ENCODE results near the gene PJA2. TPM values are rescaled to one million over a fixed set of nuclear protein-coding genes. Genes with fewer than 3 reads are reported as not detected.

PJA2 gene
- total RNA-seq, 1 experiment from 2014 or later = 39.3 TPM

DNA sequence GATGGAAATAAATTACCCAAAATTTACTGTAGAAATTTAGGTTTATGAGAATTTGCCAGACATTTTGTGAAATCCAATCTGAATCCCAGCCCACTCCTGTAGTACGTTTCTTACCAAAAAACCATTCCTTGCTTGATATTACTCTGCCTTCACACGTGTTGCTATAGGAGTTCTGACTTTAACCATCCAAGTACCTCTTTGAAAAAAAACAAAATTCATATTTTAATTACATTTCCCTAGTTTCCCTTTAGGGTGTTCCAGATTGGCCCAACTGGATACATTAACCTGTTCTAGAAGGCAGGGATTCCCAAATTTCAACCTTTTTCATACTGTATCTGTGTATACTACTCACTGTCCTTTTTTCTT, 1.4 kb upstream of the PJA2 start:
- in situ Hi-C loops (cut with HindIII; ENCODE audit: low sequenced_read_pairs) = no loop called here
- DNase-seq (ENCODE audit: low spot score) = no peak

DNA sequence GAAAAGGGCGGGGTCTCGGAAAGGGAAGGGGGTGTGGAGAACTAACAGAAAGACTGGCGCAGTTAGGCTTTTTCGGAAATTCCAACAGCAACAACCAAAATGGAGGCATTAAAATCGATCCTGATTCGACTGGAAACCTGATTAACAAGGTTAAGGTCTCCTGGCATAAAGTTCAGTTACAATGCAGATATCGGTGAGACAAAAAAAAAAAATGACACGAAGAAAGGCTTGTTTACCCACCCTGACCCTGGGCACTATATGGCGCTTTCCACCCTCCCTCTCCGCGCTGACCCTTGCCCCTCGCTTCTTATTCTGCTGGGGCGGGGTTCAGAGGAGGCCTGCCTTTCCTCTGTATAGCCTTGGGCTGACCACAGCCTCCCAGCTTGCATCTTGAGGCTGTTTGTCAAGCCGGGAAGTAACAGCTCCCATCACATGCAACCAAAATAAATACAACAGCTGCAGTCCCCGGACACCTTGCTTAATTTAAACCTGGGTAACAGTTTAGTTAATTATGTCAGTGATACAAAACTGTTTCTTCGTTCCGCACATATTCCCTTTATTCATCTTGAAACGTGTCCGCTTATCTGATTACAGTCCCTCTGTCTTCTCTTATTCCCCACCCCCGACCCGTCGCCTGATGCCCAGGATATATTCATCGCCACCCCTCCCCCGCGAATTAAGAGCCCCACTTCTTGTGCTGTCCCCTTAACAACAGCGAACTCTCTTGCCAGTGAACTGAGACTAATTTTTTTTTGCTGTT, 795 bp upstream of the PJA2 start:
- in situ Hi-C loops (cut with HindIII; ENCODE audit: low sequenced_read_pairs) = no loop called here
- DNase-seq (ENCODE audit: low spot score) = peak; percentile 87

DNA sequence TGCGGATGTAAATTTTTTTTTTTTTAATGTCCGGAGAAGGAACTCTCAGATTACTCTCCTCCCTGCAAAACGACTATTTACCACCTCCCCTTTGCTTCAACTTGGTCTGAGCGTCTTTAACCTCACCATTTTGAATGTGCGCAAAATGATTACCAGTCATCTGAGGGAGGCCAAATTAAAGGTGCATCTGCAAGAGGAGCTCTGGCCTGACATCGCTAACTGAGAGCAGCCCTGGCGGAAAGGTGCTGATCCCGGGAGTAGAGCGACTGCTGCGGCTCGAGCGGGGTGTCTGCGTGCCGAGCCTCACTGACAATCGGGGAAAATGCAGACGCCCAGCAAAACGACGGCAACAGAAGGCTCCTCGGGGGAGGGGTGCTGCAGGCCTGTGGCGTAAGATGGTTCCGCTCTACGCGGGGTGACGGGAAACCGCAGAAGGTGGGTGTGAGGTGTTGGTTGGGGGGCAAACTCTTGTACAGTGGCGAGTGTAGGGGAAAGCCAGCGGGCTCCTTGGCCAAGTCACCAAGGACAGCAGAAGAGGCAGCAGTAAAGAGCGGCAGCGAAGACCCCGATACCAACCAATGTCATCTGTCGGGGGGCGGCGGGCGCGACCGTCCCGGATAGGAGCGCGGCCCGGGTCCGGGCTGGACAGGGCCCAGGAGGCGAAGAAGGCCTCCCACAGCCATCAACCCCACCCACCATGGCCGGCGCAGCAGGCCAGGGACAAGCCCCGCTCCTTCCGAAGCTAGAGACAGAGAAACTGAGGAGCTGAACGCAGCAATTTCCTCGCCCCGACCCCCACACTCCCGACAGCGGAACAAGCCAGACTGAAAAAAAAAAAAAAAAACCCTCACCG, 557 bp downstream of the PJA2 start:
- in situ Hi-C loops (cut with HindIII; ENCODE audit: low sequenced_read_pairs) = no loop called here
- DNase-seq (ENCODE audit: low spot score) = peak; percentile 79

DNA sequence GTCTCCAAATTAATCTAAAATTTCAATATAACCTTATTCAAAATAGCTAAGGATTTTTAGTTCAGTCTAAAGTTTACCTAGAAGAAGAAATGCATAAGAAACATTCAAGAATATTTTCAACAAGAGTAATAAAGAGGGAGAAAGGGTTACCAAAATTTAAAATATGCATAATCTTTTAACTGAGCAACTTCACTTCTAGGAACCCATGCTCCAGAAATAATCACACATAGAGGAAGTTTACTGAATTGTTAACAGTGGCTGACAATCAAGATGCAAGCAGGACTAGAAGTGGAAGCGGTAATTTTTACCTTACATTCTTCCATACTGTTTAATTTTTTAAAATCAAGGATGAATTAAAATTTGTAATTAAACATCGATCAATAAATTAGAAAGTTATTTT, 1.9 kb downstream of the PJA2 start:
- no peak for DNase-seq (ENCODE audit: low spot score)
- in situ Hi-C loops (cut with HindIII; ENCODE audit: low sequenced_read_pairs) = no loop called here

DNA sequence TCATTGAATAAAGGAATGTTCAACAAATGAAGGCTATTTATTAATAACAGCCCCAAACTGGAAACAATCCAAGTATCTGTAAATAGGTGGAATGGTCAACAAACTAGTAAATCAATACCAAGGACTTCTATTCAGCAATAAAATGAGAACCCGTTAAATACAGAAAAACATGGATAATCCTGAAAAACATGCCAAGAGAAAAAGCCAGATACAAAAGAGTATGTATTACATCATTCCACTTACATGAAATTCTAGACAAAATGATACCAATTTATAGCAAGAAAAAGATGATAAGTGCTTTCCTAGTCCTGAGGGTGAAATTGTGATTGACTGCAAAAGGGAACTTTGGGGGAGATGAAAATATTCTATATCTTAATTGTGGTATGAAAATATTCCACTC, 3.1 kb downstream of the PJA2 start:
- in situ Hi-C loops (cut with HindIII; ENCODE audit: low sequenced_read_pairs) = no loop called here
- DNase-seq (ENCODE audit: low spot score) = no peak

DNA sequence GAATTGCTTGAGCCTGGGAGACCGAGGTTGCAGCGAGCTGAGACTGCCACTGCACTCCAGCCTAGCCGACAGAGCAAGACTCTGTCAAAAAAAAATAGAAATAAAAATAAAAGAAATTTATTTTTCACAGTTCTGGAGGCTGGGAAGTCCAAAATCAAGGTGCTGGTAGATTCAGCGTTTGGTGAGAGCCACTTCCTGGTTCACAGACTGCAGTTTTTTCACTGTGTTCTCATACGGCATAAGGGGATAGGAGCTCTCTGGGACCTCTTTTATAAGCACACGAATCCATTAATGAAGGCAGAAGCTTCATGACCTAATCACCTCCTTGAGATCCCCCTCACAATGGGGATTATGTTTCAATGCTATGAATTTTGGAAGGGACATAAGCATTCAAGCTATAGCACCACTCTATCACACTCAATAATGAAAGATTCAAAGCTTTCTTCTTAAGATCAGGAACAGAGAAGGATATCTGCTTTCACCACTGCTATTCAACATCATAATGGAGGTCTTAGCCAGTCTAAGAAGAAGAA, 5.3 kb downstream of the PJA2 start:
- DNase-seq (ENCODE audit: low spot score) = no peak
- in situ Hi-C loops (cut with HindIII; ENCODE audit: low sequenced_read_pairs) = no loop called here

DNA sequence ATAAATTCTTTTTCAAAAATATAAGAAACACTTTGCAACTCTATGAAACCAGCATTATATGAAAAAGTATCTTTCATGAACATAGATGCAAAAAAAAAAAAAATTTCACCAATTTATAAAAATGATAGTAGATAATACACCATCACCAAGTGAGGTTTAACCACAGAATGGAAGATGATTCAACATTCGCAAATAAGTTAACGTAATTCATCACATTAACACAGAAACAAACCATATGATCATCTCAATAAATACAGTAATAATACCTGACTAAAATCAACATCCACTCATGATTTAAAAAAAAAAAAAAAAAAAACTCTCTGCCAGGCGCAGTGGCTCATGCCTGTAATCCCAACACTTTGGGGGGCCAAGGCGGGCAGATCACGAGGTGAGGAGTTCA, 6.3 kb downstream of the PJA2 start:
- in situ Hi-C loops (cut with HindIII; ENCODE audit: low sequenced_read_pairs) = no loop called here
- DNase-seq (ENCODE audit: low spot score) = no peak

DNA sequence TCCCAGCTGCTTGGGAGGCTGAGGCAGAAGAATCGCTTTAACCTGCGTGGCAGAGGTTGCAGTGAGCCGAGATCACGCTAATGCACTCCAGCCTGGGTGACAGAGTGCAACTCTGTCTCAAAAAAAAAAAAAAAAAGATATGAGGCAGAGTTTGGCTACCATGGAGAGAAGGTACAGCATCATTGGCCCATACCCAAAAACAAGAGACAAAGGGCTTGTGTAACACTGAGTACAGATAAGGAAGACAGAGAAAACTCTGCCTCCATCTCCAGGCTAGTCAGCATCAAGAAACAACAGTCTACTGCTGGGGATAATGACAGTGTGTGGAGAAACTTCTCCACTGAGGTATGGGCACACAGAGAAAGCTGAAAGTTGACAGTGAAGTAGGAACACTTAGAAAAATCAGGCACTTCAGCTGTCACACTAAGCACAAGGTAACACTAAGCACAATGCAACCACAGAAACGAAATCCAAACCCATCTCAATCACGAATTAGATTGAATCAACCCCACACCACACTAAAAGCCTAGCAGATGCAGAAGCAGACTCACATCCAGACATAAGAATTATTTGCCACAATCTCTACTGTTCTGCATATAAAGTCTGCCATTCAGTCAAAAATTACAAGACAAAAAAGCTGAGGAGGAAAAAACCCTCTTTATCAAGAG, 10.5 kb downstream of the PJA2 start:
- no peak for DNase-seq (ENCODE audit: low spot score)
- in situ Hi-C loops (cut with HindIII; ENCODE audit: low sequenced_read_pairs) = no loop called here

DNA sequence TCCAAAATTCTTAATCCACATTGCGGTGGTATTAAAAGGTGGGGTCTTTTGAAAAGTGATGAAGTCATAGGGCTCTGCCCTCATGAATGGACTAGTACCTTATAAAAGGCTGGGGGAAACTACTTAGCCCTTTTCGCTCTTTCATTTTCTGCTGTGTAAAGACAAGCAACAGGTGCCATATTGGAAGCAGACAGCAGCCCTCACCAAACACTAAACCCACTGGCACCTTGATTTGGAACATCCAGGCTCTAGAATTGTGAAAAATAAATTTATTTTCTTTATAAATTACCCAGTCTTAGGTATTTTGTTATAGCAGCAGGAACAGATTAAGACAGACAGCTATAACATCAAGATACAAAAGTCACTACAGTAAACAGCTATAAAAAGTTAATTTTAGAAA, 12.8 kb downstream of the PJA2 start:
- in situ Hi-C loops (cut with HindIII; ENCODE audit: low sequenced_read_pairs) = no loop called here
- no peak for DNase-seq (ENCODE audit: low spot score)

DNA sequence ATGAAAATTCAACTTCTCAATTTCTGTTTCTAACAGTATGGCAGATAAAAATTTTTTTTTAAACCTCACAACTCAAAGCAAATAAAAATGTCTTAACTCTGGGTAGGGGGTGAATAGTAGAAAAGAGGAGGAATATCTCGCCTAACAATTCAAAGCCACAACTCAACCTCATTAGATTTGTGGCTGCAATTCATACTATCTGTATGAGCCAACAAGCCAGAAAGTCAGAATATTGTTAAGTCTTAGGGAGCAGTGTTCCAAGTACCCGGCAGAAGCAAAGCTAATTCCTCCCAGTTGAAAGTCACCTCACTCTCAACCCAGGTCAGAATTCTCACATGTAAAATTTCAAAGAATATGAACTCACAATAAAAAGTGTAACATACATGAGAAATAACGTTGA, 15.0 kb downstream of the PJA2 start:
- in situ Hi-C loops (cut with HindIII; ENCODE audit: low sequenced_read_pairs) = no loop called here
- no peak for DNase-seq (ENCODE audit: low spot score)

DNA sequence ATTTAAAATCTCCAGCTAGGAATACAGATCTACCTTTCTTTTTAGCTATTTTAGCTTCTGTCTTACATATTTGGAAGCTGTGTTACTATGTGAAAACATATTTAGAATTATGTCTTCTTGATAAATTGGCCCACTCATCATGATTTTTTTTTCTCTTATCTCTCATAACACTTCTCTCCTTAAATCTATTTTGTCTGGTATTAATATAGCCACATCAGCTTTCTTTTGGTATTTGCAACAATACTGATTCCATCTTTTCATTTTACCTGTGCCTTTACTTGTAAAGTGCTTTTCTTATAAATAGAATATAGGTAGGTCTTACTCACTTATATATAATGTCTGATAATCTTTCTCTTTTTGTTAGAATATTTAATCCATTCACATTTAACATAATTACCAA, 19.6 kb downstream of the PJA2 start:
- in situ Hi-C loops (cut with HindIII; ENCODE audit: low sequenced_read_pairs) = no loop called here
- no peak for DNase-seq (ENCODE audit: low spot score)

DNA sequence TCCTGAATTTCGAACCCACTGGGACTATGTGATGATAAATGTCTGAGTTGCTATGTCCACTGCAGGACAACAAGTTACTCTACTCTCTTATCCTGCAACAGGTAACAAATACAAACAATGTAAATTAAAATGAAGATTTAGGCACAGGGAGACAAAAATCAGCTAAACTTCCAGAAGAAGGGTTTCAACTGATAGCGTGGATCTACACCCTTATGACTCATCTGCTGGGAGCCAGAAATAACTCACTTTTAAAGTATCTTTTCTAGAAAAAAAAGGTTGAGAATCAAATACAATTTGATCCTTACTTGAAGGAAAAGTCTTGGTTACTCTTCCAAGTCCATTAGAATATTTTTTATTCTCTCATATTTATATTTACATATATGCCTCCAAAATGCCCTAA, 21.4 kb downstream of the PJA2 start:
- no peak for DNase-seq (ENCODE audit: low spot score)
- in situ Hi-C loops (cut with HindIII; ENCODE audit: low sequenced_read_pairs) = no loop called here

DNA sequence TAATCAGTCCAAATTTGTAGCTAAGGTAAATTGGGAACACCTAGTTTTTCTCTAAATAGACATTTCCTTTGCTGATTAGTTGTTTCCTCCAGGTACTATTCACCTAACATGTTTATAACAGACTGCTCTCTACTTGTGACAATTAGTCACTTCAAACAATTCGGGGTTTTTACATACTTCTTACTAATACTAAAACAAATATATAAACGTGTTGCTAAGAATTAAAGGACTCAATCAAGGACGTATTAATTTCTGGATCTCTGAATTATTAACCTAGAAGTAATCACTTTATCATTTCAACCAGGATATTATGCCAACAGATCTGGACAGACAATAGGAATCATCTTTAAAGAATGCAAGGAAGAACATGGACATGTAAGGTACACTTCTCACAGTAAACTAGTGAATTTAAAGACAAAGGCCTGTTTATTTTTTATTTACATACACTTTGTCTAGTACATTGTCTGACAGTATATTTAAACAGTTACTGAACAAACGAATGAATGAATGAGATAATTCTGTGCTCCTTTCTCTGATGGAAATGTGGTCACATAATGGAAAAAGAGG, 22.3 kb downstream of the PJA2 start:
- in situ Hi-C loops (cut with HindIII; ENCODE audit: low sequenced_read_pairs) = no loop called here
- no peak for DNase-seq (ENCODE audit: low spot score)

DNA sequence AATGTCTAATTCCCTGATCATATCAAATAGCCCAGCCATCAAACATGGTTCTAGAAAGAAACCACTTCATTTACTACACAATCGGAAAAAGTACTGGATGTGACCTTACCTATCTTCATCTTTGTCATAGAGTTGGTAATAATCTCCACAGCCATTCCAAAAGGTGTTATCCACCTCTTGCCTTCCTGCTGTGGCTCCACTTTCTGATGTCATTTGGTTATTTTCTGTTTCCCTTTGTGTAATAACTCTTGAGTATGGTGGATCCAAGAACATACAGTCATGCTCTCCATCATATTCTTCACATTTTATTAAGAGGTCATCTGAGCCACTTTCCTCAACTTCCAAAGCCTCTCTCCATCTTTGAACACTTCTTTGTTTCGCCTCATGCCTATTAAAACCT, 31.7 kb downstream of the PJA2 start:
- in situ Hi-C loops (cut with HindIII; ENCODE audit: low sequenced_read_pairs) = no loop called here
- no peak for DNase-seq (ENCODE audit: low spot score)

DNA sequence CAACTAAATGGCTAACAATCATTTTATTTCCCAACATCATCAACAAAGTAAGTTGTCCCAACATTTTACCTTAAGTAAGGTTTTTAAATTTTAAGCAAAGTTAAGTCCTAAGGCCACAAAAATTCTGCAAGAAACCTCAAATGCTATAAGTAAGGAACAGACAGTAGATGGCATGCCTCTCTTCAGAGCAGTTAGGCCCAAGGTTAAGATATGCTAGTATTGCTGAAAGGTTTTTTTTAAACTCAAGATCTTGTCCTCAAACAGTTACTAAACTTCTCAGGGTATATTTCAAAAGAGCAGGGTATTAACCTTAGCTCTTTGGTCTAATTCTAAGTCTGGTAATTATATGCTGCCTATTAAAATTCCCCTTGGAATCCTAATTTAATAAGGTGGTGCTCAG, 35.1 kb downstream of the PJA2 start:
- no peak for DNase-seq (ENCODE audit: low spot score)
- in situ Hi-C loops (cut with HindIII; ENCODE audit: low sequenced_read_pairs) = no loop called here

DNA sequence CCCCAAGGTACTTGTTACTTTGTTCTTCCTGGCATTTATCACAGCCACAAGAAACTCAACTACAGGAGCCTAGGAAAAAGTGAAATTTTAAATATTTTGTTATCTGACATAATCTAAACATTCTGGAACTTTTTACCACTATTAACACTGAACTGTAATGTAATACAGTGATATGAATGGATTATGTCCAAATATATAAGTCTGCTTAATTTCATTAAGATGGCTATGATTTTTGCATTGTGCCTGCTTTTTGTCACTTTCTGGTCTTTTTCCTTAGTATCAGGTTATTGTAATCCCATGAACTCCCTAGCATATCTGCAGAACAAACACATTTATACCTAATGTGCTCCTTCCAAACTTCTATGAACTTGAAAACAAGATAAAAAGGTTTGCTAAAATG, 35.8 kb downstream of the PJA2 start:
- in situ Hi-C loops (cut with HindIII; ENCODE audit: low sequenced_read_pairs) = no loop called here

DNA sequence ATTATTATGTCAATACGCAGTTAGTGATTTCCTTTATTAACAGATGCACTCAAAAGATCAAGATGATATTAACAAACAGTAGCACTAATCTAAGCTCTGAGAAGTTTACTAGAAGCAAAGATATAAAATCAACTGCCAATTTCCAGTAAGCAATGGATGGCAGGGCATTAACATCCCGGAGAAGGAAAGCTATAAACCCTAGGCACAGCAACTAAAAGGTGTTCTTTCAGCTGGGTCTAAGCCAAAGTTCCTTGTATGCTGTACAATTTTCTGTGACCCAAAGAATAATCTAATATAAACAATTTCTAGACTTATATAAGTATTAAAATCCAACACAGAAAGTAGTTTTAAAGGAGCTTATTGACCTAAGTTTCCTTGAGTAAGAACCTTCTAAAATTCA, 39.4 kb downstream of the PJA2 start:
- in situ Hi-C loops (cut with HindIII; ENCODE audit: low sequenced_read_pairs) = no loop called here
- DNase-seq (ENCODE audit: low spot score) = no peak

More for the DNA sequence above, 35.8 kb downstream of the PJA2 start:
- no peak for DNase-seq (ENCODE audit: low spot score)

DNA sequence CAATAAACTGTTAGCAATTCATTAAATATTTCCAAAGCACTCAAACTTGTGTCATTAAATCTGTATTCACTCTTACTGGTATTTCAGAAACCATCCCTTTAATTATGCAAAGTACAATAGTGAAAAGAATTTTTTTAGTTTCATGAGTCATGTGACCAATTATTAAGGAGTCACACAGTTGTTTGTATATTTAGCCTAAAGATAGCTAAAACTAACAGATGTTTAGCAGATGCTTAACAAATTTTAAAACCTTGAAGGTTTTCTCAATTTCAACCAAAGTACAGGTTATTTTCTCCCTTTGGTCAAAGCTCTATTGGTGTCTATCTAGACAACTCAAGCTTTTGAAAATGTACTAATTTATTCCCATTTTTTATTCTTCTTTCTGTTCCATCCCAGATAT, 44.1 kb downstream of the PJA2 start:
- in situ Hi-C loops (cut with HindIII; ENCODE audit: low sequenced_read_pairs) = no loop called here
- no peak for DNase-seq (ENCODE audit: low spot score)

DNA sequence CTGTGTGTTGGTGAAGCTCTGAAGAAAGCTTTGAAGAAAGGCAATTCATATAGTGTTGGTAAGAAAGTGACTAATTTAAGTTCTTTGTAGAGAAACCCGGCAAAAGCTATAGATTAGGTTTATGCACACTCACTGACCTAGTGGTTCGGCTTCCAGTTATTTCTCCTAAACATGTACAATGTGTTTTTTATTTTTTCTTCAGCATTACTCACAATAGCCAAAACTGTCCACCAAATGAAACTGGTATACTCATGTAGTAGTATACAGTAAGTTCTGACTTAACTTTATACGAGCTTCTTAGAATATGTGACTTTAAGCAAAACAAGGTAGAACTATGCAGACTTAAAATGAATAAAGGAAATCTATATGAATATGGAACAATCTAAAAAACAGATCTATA, 44.8 kb downstream of the PJA2 start:
- DNase-seq (ENCODE audit: low spot score) = no peak
- in situ Hi-C loops (cut with HindIII; ENCODE audit: low sequenced_read_pairs) = no loop called here

DNA sequence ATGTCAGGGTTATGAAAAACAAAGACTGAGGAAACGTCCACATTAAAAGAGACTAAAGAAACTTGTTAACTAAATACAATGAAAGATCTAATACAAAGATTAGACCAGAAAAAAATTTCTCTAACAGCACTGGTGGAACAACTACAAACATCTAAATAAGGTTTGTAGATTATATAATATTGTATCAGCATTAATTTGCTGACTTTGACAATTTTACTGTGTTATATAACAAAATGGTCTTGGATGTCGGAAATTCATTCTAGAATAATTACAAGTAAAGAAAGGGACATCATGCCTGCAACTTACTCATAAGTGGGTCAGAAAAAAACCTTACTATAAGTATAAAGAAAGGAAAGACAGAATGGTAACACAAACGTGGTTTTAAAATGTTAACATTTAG, 50.1 kb downstream of the PJA2 start:
- no peak for DNase-seq (ENCODE audit: low spot score)
- in situ Hi-C loops (cut with HindIII; ENCODE audit: low sequenced_read_pairs) = no loop called here
